ENCODE data around the gene C11orf86.

DNA sequence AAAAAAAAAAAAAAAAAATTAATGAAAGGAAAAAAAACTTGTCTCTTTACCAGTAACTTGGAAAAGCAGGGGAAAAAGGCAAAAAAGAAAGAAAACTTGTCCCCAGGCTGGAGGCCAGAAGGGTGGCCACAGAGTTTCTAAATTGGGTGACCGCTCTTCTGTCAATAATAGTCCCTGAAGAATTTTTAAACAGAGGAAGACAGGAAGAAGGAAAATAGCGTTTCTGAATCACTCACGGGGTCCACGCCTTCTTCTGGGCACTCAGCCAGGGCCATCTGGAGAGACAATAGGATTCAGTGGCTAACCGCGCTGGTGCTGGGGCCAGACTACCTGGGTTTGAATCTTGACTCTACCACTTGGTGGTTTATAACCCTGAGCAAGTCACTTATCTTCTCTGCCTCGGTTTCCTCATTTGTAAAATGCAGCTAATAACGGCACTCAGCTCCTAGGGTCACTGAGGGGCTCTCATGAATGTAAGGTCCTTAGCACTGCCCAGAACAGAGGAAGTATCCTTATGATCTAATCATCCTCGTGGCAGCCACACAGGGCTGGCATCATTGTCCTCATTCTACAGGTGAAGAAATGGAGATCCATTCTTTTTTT is 7.0 kb downstream of the C11orf86 start:
- TF ChIP-seq POLR2A (IDR thresholded peaks at IDR 0.05; ENCODE audit: low read length): no peak
- TF ChIP-seq GATA1 (IDR thresholded peaks at IDR 0.05; ENCODE audit: low read depth, low read length): no peak
